Astrocyte (in vitro differentiated cells and primary cell): ENCODE measurements around the gene MASP1.

Experiments
- CTCF ChIP-seq: IDR thresholded peaks from 2 replicates; pipeline ENCODE4 v1.5.1; 2011; ENCODE audit warnings: low read depth, mild to moderate bottlenecking, inconsistent platforms, low read length, moderate library complexity; ENCODE audit not compliant: insufficient read depth
- EZH2 ChIP-seq: IDR thresholded peaks from 2 replicates; pipeline ENCODE4 v1.6.1; 2012; ENCODE audit warnings: mild to moderate bottlenecking, low read length, inconsistent platforms; ENCODE audit not compliant: insufficient read depth

- TF ChIP-seq CTCF (no peak), EZH2 (no peak)
These were observed 32.4 kb downstream of the MASP1 start for GRCh38 chr3:187259171-187259570.
